Temporal lobe (tissue), 1 donor: Measurements from ENCODE around the gene MAFG. TPM values are rescaled to one million over a fixed set of nuclear protein-coding genes. Genes with fewer than 3 reads are reported as not detected.

Experiments used
- total RNA-seq: library from RNA; depleted of rRNA; stranded (reverse); fragments of >200 nt; gene quantifications from one replicate; pipeline ENCODE4 v1.2.3, GENCODE V29; 2014

The MAFG gene
- total RNA-seq, 1 donor from 2014 or later: 11.3 TPM

Other genes with a start within 250 kb of the MAFG start
- gene ARL16, start 243.9 kb downstream of the MAFG start, total RNA-seq: 38.8 TPM
- 41.1 TPM for gene HGS, start 243.7 kb downstream of the MAFG start, total RNA-seq
- gene MRPL12, start 224.4 kb downstream of the MAFG start, total RNA-seq: 4.9 TPM
- 2.7 TPM for gene SLC25A10, start 215.5 kb downstream of the MAFG start, total RNA-seq
- gene GCGR, start 123.6 kb downstream of the MAFG start, total RNA-seq: not detected
- gene MCRIP1, start 94.4 kb downstream of the MAFG start, total RNA-seq: 59.3 TPM
- gene PPP1R27, start 92.7 kb downstream of the MAFG start, total RNA-seq: not detected
- gene P4HB, start 67.2 kb downstream of the MAFG start, total RNA-seq: 50.2 TPM
- 31.7 TPM for gene ARHGDIA, start 56.4 kb downstream of the MAFG start, total RNA-seq
- 48.2 TPM for gene ALYREF, start 36.1 kb downstream of the MAFG start, total RNA-seq
- 44.0 TPM for gene ANAPC11, start 36.0 kb downstream of the MAFG start, total RNA-seq
- 1.5 TPM for gene NPB, start 25.5 kb downstream of the MAFG start, total RNA-seq
- 24.6 TPM for gene PCYT2, start 16.3 kb downstream of the MAFG start, total RNA-seq
- gene SIRT7, start 9.6 kb downstream of the MAFG start, total RNA-seq: 8.6 TPM
- gene PYCR1, start 9.6 kb upstream of the MAFG start, total RNA-seq: 13.8 TPM
- not detected for gene MYADML2, start 19.5 kb upstream of the MAFG start, total RNA-seq
- 0.25 TPM for gene NOTUM, start 33.5 kb upstream of the MAFG start, total RNA-seq
- gene ASPSCR1, start 49.9 kb upstream of the MAFG start, total RNA-seq: 10.6 TPM
- gene CENPX, start 95.1 kb upstream of the MAFG start, total RNA-seq: 31.5 TPM
- gene LRRC45, start 95.6 kb upstream of the MAFG start, total RNA-seq: 9.8 TPM
- gene RAC3, start 103.9 kb upstream of the MAFG start, total RNA-seq: 117 TPM
- 15.5 TPM for gene DCXR, start 110.0 kb upstream of the MAFG start, total RNA-seq
- gene RFNG, start 124.1 kb upstream of the MAFG start, total RNA-seq: 23.1 TPM
- 52.9 TPM for gene GPS1, start 124.2 kb upstream of the MAFG start, total RNA-seq
- gene DUS1L, start 138.1 kb upstream of the MAFG start, total RNA-seq: 13.0 TPM
- gene FASN, start 170.5 kb upstream of the MAFG start, total RNA-seq: 127 TPM